GM12878 (cell line): ENCODE data around the gene BAZ2B. TPM values are rescaled to one million over a fixed set of nuclear protein-coding genes. Genes with fewer than 3 reads are reported as not detected.

ENCODE experiments used
- ATAC-seq: fragments of 200-7000 bp; cut with Tn5 transposase; 3 replicates; pipeline ENCODE4 v1.9.1; 2020; ENCODE audit warnings: mild to moderate bottlenecking, moderate library complexity
- BruUV-seq: library from RNA; stranded (reverse); fragments of 400-500 nt; replicated peaks from 2 replicates; lab custom pipeline; 2021; lab: Mats Ljungman, UMichigan
- CTCF ChIA-PET: fragments of 300-600 bp; sonication (Branson Sonifier 250); formaldehyde crosslinking; extraction: SDS; loops from one replicate; lab custom pipeline; 2021; ENCODE audit warnings: inconsistent platforms; lab: Yijun Ruan, JAX
- POLR2A ChIA-PET: fragments of 350-600 bp; formaldehyde crosslinking; extraction: SDS; loops from one replicate; lab custom pipeline; 2021; ENCODE audit warnings: inconsistent platforms; lab: Charles Lee
- RAD21 ChIA-PET: fragments of 300-600 bp; sonication (Branson Sonifier 250); formaldehyde crosslinking; loops from one replicate; lab custom pipeline; 2023; ENCODE audit warnings: antibody characterized with exemption; ENCODE audit not compliant: unreplicated experiment; lab: Charles Lee
- SMC1A ChIA-PET: fragments of 300-600 bp; sonication (Branson Sonifier 250); formaldehyde crosslinking; loops from one replicate; lab custom pipeline; 2023; ENCODE audit not compliant: unreplicated experiment, uncharacterized antibody; lab: Charles Lee
- DNase-seq: peaks from one replicate; pipeline ENCODE4 v3.0.0-alpha.2; 2011; ENCODE audit warnings: low read depth, low spot score
- FAIRE-seq: peaks from 3 replicates; lab custom pipeline; 2011; peaks lifted over from hg19 to GRCh38; lab: Jason Lieb, UNC
- H2AFZ ChIP-seq: 2 replicates; pipeline ENCODE4 v1.6.0; 2011; ENCODE audit warnings: low read depth, low read length, control low read depth; ENCODE audit not compliant: control insufficient read depth
- H3K27ac ChIP-seq: 2 replicates; pipeline ENCODE4 v1.5.1; 2011; ENCODE audit warnings: control low read depth; ENCODE audit not compliant: control insufficient read depth, insufficient read depth
- H3K27me3 ChIP-seq, 2 experiments: replicated peaks in 1 of 2; 2 replicates each; pipeline versions ENCODE4 v1.6.0 to v1.6.1; 2011; ENCODE audit warnings: low read length in 1 of 2; ENCODE audit not compliant: control insufficient read depth in 2 of 2, insufficient read depth in 2 of 2
- H3K36me3 ChIP-seq, 2 experiments: 2 replicates each; pipeline ENCODE4 v1.5.1; 2011; ENCODE audit warnings: low read length in 1 of 2; ENCODE audit not compliant: control insufficient read depth in 2 of 2, insufficient read depth in 2 of 2
- H3K4me1 ChIP-seq: 2 replicates; pipeline ENCODE4 v1.6.1; 2011; ENCODE audit warnings: mild to moderate bottlenecking, low read length, moderate library complexity, mixed read lengths; ENCODE audit not compliant: control insufficient read depth, insufficient read depth
- H3K4me2 ChIP-seq: 2 replicates; pipeline ENCODE4 v1.6.0; 2011; ENCODE audit warnings: control low read depth; ENCODE audit not compliant: control insufficient read depth, insufficient read depth
- H3K4me3 ChIP-seq: fragments of 200-600 bp; sonication (generic); 2 replicates; pipeline ENCODE4 v1.5.1; 2016
- H3K79me2 ChIP-seq: 2 replicates; pipeline ENCODE4 v1.6.0; 2011; ENCODE audit warnings: low read length; ENCODE audit not compliant: control insufficient read depth, insufficient read depth
- H3K9ac ChIP-seq: 2 replicates; pipeline ENCODE4 v1.8.0; 2011; ENCODE audit warnings: low read length, control low read depth, mixed read lengths; ENCODE audit not compliant: control insufficient read depth, insufficient read depth
- H3K9me3 ChIP-seq: replicated peaks from 3 replicates; pipeline ENCODE4 v1.5.1; 2011; ENCODE audit warnings: mild to moderate bottlenecking, low read length; ENCODE audit not compliant: control insufficient read depth, insufficient read depth
- H4K20me1 ChIP-seq: 2 replicates; pipeline ENCODE4 v1.6.0; 2011; ENCODE audit not compliant: control insufficient read depth, insufficient read depth
- ATF7 ChIP-seq: fragments of 450-650 bp; IDR thresholded peaks from 2 replicates; pipeline ENCODE4 v1.6.1; 2016; ENCODE audit warnings: low read depth, mild to moderate bottlenecking
- EP300 ChIP-seq, 2 experiments: fragments of 150-350 bp in 1 of 2; IDR thresholded peaks; 2 replicates each; pipeline ENCODE4 v1.6.1; 2011 to 2012; ENCODE audit warnings: low read depth in 2 of 2, low read length in 2 of 2, borderline replicate concordance in 1 of 2, improper control_type of control experiment in 1 of 2, inconsistent platforms in 1 of 2; ENCODE audit not compliant: control insufficient read depth in 1 of 2
- ETV6 ChIP-seq, 2 experiments: fragments of 450-650 bp in 1 of 2; IDR thresholded peaks in 1 of 2; conservative IDR thresholded peaks in 1 of 2; 2 replicates each; pipeline ENCODE4 v1.6.1; 2014; ENCODE audit warnings: antibody characterized with exemption in 1 of 2, borderline replicate concordance in 1 of 2, low read depth in 1 of 2, mild to moderate bottlenecking in 1 of 2, moderate library complexity in 1 of 2
- KAT2A ChIP-seq: conservative IDR thresholded peaks from 2 replicates; pipeline ENCODE4 v1.6.1; 2011; ENCODE audit warnings: low read depth, low read length; ENCODE audit not compliant: control insufficient read depth
- NBN ChIP-seq: fragments of 450-650 bp; IDR thresholded peaks from 2 replicates; pipeline ENCODE4 v1.6.1; 2016
- PAX8 ChIP-seq: fragments of 450-650 bp; IDR thresholded peaks from 2 replicates; pipeline ENCODE4 v1.6.1; 2017; ENCODE audit warnings: mild to moderate bottlenecking, moderate library complexity
- RB1 ChIP-seq: fragments of 450-650 bp; formaldehyde crosslinking; IDR thresholded peaks from 2 replicates; pipeline ENCODE4 v1.6.1; 2017; ENCODE audit warnings: mild to moderate bottlenecking, borderline replicate concordance
- RUNX3 ChIP-seq: IDR thresholded peaks from 2 replicates; pipeline ENCODE4 v1.6.1; 2012; ENCODE audit warnings: low read length, inconsistent platforms
- SIX5 ChIP-seq: IDR thresholded peaks from 2 replicates; pipeline ENCODE4 v1.6.1; 2011; ENCODE audit warnings: mild to moderate bottlenecking, low read depth, low read length, moderate library complexity; ENCODE audit not compliant: severe bottlenecking
- SMAD5 ChIP-seq: IDR thresholded peaks from 2 replicates; pipeline ENCODE4 v1.6.1; 2016; ENCODE audit warnings: antibody characterized with exemption, low read depth
- YBX1 ChIP-seq: fragments of 450-650 bp; IDR thresholded peaks from 2 replicates; pipeline ENCODE4 v1.6.1; 2016; ENCODE audit warnings: antibody characterized with exemption
- WGBS: methylation state at CpG from one replicate; pipeline ENCODE4 v1.1.6; 2016; ENCODE audit warnings: low lambda C conversion rate; ENCODE audit not compliant: insufficient replicate concordance, insufficient coverage; ENCODE audit errors: missing lambda C conversion rate; 5-methylcytosine and 5-hydroxymethylcytosine counted together
- in situ Hi-C: fragments of 300-500 bp; cut with MboI; formaldehyde crosslinking; loops from 9 replicates; pipeline ENCODE4 v1.14.3; 2018; ENCODE audit warnings: mixed read lengths
- intact Hi-C: fragments of 100-400 bp; cut with micrococcal nuclease; formaldehyde crosslinking; loops from one replicate; pipeline ENCODE4 v1.14.2; 2022; ENCODE audit not compliant: unreplicated experiment
- polyA plus RNA-seq, 11 experiments: library from polyadenylated mRNA; depleted of rRNA in 4 of 11; unstranded in 6 of 11; stranded (reverse) in 5 of 11; fragments of >200 nt; fragmentation: Nextera tagmentation in 4 of 11; fragmentation: Illumina TruSeq in 1 of 11; extraction: Ambion mirVana in 4 of 11; extraction: Trizol in 1 of 11; gene quantifications; 1 replicate in 1 of 11; 2 replicates in 10 of 11; pipeline versions ENCODE4 v1.2.1 to v1.2.3, GENCODE V29; 2011 to 2016; ENCODE audit warnings: inconsistent platforms in 2 of 11, missing spikeins in 2 of 11, low read depth in 1 of 11
- total RNA-seq, 4 experiments: library from RNA; depleted of rRNA in 3 of 4; stranded (reverse); fragments of >200 nt in 3 of 4; fragmentation: Illumina TruSeq in 1 of 4; extraction: Trizol in 1 of 4; gene quantifications; 2 replicates each; pipeline versions ENCODE4 v1.2.1 to v1.2.3, GENCODE V29; 2013 to 2021
- TF ChIP-seq, protein P1 (sequence below): IDR thresholded peaks from 2 replicates; pipeline ENCODE4 v1.6.1; 2012; ENCODE audit warnings: low read depth, low read length, improper control_type of control experiment
- TF ChIP-seq, protein P2 (sequence below): IDR thresholded peaks from 2 replicates; pipeline ENCODE4 v1.6.1; 2012; ENCODE audit warnings: low read depth, low read length, improper control_type of control experiment

The BAZ2B gene
- total and polyA plus RNA-seq, 10 of the 15 experiments (the other 5 are each of a cell fraction or from before 2014, with no cell fraction given): 8.8 to 49.7 (median 24.7) TPM

DNA sequence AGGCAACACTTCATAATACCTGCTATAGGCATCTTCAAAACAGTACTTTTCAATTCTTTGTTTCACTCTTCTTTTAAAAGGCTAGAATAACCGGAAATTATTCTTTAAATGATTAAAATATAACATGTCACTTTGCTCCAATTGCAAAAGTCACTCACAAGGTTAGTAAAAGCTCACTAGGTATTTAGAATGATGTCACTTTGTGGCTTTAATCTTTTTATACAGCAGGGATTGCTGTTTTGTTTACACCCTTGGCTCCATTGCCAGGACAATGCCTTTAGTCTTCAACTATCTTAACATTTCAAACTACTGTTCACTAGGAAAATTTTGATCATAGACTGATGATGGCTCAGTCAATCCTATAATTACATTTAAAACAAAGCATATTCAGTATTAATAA is 157.1 kb downstream of the BAZ2B start:
- intact Hi-C loops: no loop called here
- no peak for ATAC-seq
- no peak overlapping the region for H2AFZ ChIP-seq
- no peaks in the 10 kb centered on the region for H4K20me1 ChIP-seq
- DNase-seq: no peak
- no peaks in the 10 kb centered on the region for H3K79me2 ChIP-seq
- no peak overlapping the region for H3K4me3 ChIP-seq
- BruUV-seq: no TSS peak
- peaks cover 0 to 2% of the 10 kb centered on the region in 2 experiments; a peak in 1 of 4 replicates for H3K36me3 ChIP-seq
- peaks cover 7% of the 10 kb centered on the region; the same call in 1 of the 2 replicates for H3K4me1 ChIP-seq
- FAIRE-seq: no peak
- no peaks in the 10 kb centered on the region for H3K27me3 ChIP-seq
- no peak overlapping the region for H3K9ac ChIP-seq
- ChIA-PET CTCF (no interaction called here), POLR2A (interaction anchor here (1.0 kb wide), 1 partner anchor 9 kb away, joined by 4 read pairs; no protein-coding TSS in a partner anchor), SMC1A (interaction anchor here (0.7 kb wide), 1 partner anchor 282 kb away, joined by 3 read pairs; no protein-coding TSS in a partner anchor), RAD21 (interaction anchor here (0.6 kb wide), 1 partner anchor 10 kb away, joined by 4 read pairs; no protein-coding TSS in a partner anchor)
- TF ChIP-seq RUNX3: peak; percentile 22; the same call in 1 of the 2 replicates
- TF ChIP-seq, protein P1, sequence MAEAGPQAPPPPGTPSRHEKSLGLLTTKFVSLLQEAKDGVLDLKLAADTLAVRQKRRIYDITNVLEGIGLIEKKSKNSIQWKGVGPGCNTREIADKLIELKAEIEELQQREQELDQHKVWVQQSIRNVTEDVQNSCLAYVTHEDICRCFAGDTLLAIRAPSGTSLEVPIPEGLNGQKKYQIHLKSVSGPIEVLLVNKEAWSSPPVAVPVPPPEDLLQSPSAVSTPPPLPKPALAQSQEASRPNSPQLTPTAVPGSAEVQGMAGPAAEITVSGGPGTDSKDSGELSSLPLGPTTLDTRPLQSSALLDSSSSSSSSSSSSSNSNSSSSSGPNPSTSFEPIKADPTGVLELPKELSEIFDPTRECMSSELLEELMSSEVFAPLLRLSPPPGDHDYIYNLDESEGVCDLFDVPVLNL: no peak
- no peak for TF ChIP-seq YBX1
- TF ChIP-seq KAT2A: no peak
- no peak for TF ChIP-seq SMAD5
- peak; percentile 38; the same call in 1 of the 2 replicates for TF ChIP-seq ATF7
- H3K4me2 ChIP-seq: no peak overlapping the region
- H3K9me3 ChIP-seq: no peaks in the 10 kb centered on the region
- no peak overlapping the region for H3K27ac ChIP-seq
- in situ Hi-C loops: no loop called here
- WGBS: 0% methylated on average over 1 of the region's 1 CpG

DNA sequence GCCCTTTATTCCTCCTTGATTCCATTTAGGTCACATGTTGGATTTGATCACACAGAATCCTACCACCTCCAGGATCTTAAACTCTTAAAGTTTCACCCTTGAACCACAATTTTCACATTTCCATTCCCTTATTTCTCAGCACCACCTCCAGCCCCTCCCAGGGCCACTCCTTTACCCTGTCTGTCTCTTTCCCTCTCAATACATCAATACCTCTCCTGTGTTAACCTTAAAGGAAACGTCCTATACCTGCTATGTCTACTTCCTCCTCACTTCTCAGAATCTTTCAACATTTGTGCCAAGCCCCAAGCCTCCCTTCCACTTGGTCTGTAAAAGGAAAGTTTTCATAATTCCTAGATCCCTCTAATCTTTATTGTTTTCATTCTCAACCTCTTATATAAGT is 158.8 kb downstream of the BAZ2B start:
- intact Hi-C loops: no loop called here
- POLR2A ChIA-PET: no interaction called here
- WGBS: 4% methylated on average over 1 of the region's 1 CpG
- H2AFZ ChIP-seq: no peak overlapping the region
- DNase-seq: no peak
- no peaks in the 10 kb centered on the region for H3K27me3 ChIP-seq
- SMC1A ChIA-PET: interaction anchor here (1.1 kb wide), 1 partner anchor 58 kb away, joined by 3 read pairs; no protein-coding TSS in a partner anchor
- peaks cover 7% of the 10 kb centered on the region; the same call in 1 of the 2 replicates for H3K4me1 ChIP-seq
- no peak overlapping the region for H3K4me2 ChIP-seq
- no peaks in the 10 kb centered on the region for H3K9me3 ChIP-seq
- H3K36me3 ChIP-seq: peaks cover 0 to 1% of the 10 kb centered on the region in 2 experiments; a peak in 1 of 4 replicates
- H3K27ac ChIP-seq: no peak overlapping the region
- no peak for FAIRE-seq
- H3K79me2 ChIP-seq: no peaks in the 10 kb centered on the region
- CTCF ChIA-PET: interaction anchor here (0.6 kb wide), 1 partner anchor 513 kb away, joined by 4 read pairs; no protein-coding TSS in a partner anchor
- TF ChIP-seq EP300 (IDR thresholded peaks at IDR 0.05; ENCODE audit: borderline replicate concordance in 1 of 2, control insufficient read depth in 1 of 2, low read depth in 2 of 2, low read length in 2 of 2) (no peak), RB1 (no peak), SIX5 (no peak), NBN (no peak), ETV6 (conservative IDR thresholded peaks at IDR 0.05 in 1 of 2, IDR thresholded peaks at IDR 0.05 in 1 of 2; ENCODE audit: borderline replicate concordance in 1 of 2, low read depth in 1 of 2) (no peak), ATF7 (no peak), PAX8 (no peak), YBX1 (no peak)
- TF ChIP-seq, protein P2, sequence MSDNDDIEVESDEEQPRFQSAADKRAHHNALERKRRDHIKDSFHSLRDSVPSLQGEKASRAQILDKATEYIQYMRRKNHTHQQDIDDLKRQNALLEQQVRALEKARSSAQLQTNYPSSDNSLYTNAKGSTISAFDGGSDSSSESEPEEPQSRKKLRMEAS: no peak
- in situ Hi-C loops: no loop called here
- H3K9ac ChIP-seq: no peak overlapping the region
- RAD21 ChIA-PET: no interaction called here
- H3K4me3 ChIP-seq: no peak overlapping the region
- H4K20me1 ChIP-seq: no peaks in the 10 kb centered on the region
- no TSS peak for BruUV-seq
- ATAC-seq: no peak
